GM18870 (cell line): Measurements from ENCODE around the gene DIMT1.
A peak's percentile ranks its signal among the peaks of the same experiment; 100 is the strongest.

Experiments
- ATAC-seq: cut with Tn5 transposase; IDR thresholded peaks from one replicate; pipeline ENCODE4 v1.9.1; 2021; ENCODE audit warnings: moderate library complexity; ENCODE audit not compliant: unreplicated experiment

The DIMT1 gene

GRCh38 chr5:62372600-62372999 is 31.1 kb downstream of the DIMT1 start:
- no peak for ATAC-seq

GRCh38 chr5:62371409-62371808 is 32.3 kb downstream of the DIMT1 start:
- no peak for ATAC-seq

GRCh38 chr5:62369039-62369438 is 34.7 kb downstream of the DIMT1 start:
- no peak for ATAC-seq

- ATAC-seq, result no peak
Measured at GRCh38 chr5:62362701-62363100, 41.0 kb downstream of the DIMT1 start.

DNA sequence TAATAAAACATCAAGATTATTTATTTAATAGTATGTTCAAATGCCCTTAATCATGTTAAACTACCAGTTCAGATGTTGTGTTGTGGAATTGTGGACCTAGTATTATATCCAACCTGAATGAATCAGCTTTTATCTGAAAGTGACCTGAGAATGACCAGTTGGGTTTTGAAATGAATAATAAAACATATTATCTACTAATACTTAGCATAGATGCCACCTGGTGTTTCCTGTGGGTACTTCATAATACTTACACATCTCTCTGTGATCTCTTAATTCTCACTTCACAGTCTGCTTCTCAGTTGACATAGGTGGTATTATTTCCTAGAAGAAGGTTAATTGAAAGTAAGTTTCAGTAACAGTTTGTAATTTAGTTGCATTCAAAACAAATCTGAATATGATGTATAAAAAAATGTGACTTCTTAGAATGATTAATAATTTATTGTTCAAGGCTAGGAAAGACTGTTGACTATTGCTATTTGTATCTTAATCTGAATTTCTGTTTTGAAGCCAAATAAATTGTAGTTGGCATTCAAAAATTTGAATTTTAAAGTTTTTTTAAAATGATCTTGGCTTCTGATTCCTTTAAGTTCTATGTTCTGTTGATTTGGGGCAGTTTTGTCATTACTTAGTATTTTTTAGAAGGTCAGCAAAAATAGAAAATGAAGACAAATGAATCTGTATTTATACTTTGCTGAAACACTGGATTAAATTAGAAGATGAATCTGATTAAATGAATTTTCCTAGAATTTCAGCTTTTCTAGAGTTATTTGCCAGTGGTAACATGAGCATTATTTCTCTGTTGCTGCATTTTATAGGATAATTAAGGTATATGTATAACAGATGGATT is 49.5 kb downstream of the DIMT1 start:
- ATAC-seq, result peak; percentile 89

- ATAC-seq, result no peak
Measured at GRCh38 chr5:62348723-62349481, 54.8 kb downstream of the DIMT1 start.

GRCh38 chr5:62347928-62348327 is 55.8 kb downstream of the DIMT1 start:
- ATAC-seq, result no peak

- ATAC-seq, result no peak
Measured at GRCh38 chr5:62346748-62347147, 57.0 kb downstream of the DIMT1 start.

DNA sequence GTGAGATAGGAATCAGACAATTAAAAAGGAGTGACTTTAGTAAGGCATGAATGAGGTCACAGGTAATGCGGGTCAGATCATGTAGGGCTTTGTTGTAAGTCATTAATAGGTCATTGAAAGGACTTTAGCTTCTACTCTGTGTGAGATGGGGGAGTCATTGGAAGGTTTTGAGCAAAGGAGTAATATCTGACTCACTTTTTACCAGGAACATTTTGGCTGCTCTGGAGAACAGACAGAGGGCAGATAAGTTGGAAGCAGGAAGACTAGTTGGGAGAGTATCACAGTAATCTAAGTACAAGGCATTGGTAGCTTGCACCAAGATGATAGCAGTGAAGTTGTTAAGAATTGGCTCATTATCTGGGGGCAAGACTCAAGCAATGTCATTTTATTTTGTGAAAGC is 60.3 kb downstream of the DIMT1 start:
- ATAC-seq, result no peak

- peak; percentile 38 for ATAC-seq
Measured at GRCh38 chr5:62342476-62342837, 61.2 kb downstream of the DIMT1 start.

DNA sequence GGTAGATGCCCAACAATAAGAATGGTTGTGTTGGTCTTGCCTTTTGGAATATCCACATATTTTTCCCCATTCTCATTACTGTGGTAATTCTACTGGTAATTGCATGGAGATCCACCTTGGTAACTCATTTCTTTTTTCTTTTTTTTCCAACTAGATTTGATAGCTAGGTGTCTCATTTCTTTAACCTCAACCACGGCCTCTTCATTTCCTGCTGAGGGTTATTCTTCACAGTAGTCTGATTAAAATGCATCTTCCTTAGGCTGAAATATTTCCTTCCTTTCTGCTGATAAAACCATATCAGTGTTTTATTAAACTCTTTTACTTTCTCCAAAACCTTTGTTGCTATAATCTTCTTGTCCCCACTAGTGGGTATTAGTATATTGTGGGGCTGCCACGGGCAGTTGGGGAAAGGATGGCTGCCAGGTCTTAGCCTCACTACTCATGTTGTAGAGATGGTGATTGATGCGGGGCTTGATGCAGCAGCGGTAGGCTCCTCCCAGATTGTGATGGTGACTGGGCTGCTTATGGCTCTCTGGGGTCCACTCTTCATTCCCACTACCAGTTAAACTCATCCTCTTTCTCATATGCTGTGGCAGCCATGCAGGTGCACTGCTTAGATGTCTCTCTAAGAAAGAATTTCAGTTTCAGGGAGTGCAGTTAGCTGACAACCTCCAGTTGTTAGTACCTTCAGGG is 61.8 kb downstream of the DIMT1 start:
- peak; percentile 70 for ATAC-seq

GRCh38 chr5:62340979-62341378 is 62.7 kb downstream of the DIMT1 start:
- no peak for ATAC-seq

- no peak for ATAC-seq
Measured at GRCh38 chr5:62340392-62340791, 63.3 kb downstream of the DIMT1 start.
